Ectodermal cell (in vitro differentiated cells): ENCODE measurements around the gene CLEC9A.

Source experiments
- H3K27ac ChIP-seq: 2 replicates; pipeline ENCODE4 v1.7.0; 2013; ENCODE audit warnings: mild to moderate bottlenecking, low read depth, low read length; ENCODE audit not compliant: insufficient read depth, poor library complexity, severe bottlenecking
- H3K27me3 ChIP-seq: 2 replicates; pipeline ENCODE4 v1.7.0; 2013; ENCODE audit warnings: mild to moderate bottlenecking, low read length; ENCODE audit not compliant: insufficient read depth, control insufficient read depth, poor library complexity, severe bottlenecking
- H3K36me3 ChIP-seq: one replicate; pipeline ENCODE4 v1.7.0; 2013; ENCODE audit warnings: low read length; ENCODE audit not compliant: control insufficient read depth, insufficient read depth
- H3K4me1 ChIP-seq: one replicate; pipeline ENCODE4 v1.7.0; 2013; ENCODE audit warnings: low read length; ENCODE audit not compliant: control insufficient read depth, insufficient read depth
- H3K4me3 ChIP-seq: 2 replicates; pipeline ENCODE4 v1.7.0; 2013; ENCODE audit warnings: low read depth, low read length, control low read depth; ENCODE audit not compliant: insufficient read depth
- H3K9me3 ChIP-seq: 2 replicates; pipeline ENCODE4 v1.7.0; 2013; ENCODE audit warnings: mild to moderate bottlenecking, low read length, moderate library complexity; ENCODE audit not compliant: control insufficient read depth
- WGBS, 2 experiments: methylation state at CpG; one replicate each; pipeline ENCODE4 v1.1.7; 2013; ENCODE audit warnings: missing lambda C conversion rate in 2 of 2; 5-methylcytosine and 5-hydroxymethylcytosine counted together

CLEC9A gene

GRCh38 chr12:10082117-10082874 lies 51.8 kb downstream of the CLEC9A start:
- H3K4me1 ChIP-seq = no peaks in the 10 kb centered on the region
- H3K27me3 ChIP-seq = no peaks in the 10 kb centered on the region
- H3K36me3 ChIP-seq = no peaks in the 10 kb centered on the region
- WGBS, 2 experiments = 84 to 88% methylated on average over 5 of the region's 5 CpGs
- H3K27ac ChIP-seq = no peak overlapping the region
- no peak overlapping the region for H3K4me3 ChIP-seq
- no peaks in the 10 kb centered on the region for H3K9me3 ChIP-seq

GRCh38 chr12:10084733-10085132 lies 54.3 kb downstream of the CLEC9A start:
- 90 to 92% methylated on average over 5 to 6 of the region's 6 CpGs for WGBS, 2 experiments
- Histone ChIP-seq H3K36me3 (no peaks in the 10 kb centered on the region), H3K4me3 (no peak overlapping the region), H3K4me1 (no peaks in the 10 kb centered on the region), H3K27me3 (no peaks in the 10 kb centered on the region), H3K27ac (no peak overlapping the region), H3K9me3 (no peaks in the 10 kb centered on the region)

GRCh38 chr12:10086387-10086786 lies 55.9 kb downstream of the CLEC9A start:
- H3K9me3 ChIP-seq = no peaks in the 10 kb centered on the region
- no peaks in the 10 kb centered on the region for H3K36me3 ChIP-seq
- H3K27me3 ChIP-seq = no peaks in the 10 kb centered on the region
- no peaks in the 10 kb centered on the region for H3K4me1 ChIP-seq
- H3K27ac ChIP-seq = no peak overlapping the region
- H3K4me3 ChIP-seq = no peak overlapping the region
- WGBS, 2 experiments = 91 to 92% methylated on average over 2 to 3 of the region's 3 CpGs

GRCh38 chr12:10088031-10088430 lies 57.5 kb downstream of the CLEC9A start:
- H3K4me3 ChIP-seq = no peak overlapping the region
- no peaks in the 10 kb centered on the region for H3K36me3 ChIP-seq
- H3K9me3 ChIP-seq = no peaks in the 10 kb centered on the region
- H3K27ac ChIP-seq = no peak overlapping the region
- no peaks in the 10 kb centered on the region for H3K4me1 ChIP-seq
- no peaks in the 10 kb centered on the region for H3K27me3 ChIP-seq

- H3K9me3 ChIP-seq = no peaks in the 10 kb centered on the region
- no peaks in the 10 kb centered on the region for H3K4me1 ChIP-seq
- no peak overlapping the region for H3K4me3 ChIP-seq
- H3K36me3 ChIP-seq = no peaks in the 10 kb centered on the region
- H3K27me3 ChIP-seq = no peaks in the 10 kb centered on the region
- no peak overlapping the region for H3K27ac ChIP-seq
- 53 to 63% methylated on average over 6 to 7 of the region's 8 CpGs for WGBS, 2 experiments
These were observed 58.7 kb downstream of the CLEC9A start for GRCh38 chr12:10088955-10089900.

- H3K27ac ChIP-seq = no peak overlapping the region
- no peaks in the 10 kb centered on the region for H3K36me3 ChIP-seq
- no peaks in the 10 kb centered on the region for H3K27me3 ChIP-seq
- no peaks in the 10 kb centered on the region for H3K9me3 ChIP-seq
- H3K4me3 ChIP-seq = no peak overlapping the region
- no peaks in the 10 kb centered on the region for H3K4me1 ChIP-seq
- 92 to 93% methylated on average over 3 to 4 of the region's 4 CpGs for WGBS, 2 experiments
These were observed 64.3 kb downstream of the CLEC9A start for GRCh38 chr12:10094646-10095395.

GRCh38 chr12:10095971-10096370 lies 65.5 kb downstream of the CLEC9A start:
- Histone ChIP-seq H3K36me3 (no peaks in the 10 kb centered on the region), H3K4me1 (no peaks in the 10 kb centered on the region), H3K27me3 (no peaks in the 10 kb centered on the region), H3K27ac (no peak overlapping the region), H3K9me3 (no peaks in the 10 kb centered on the region), H3K4me3 (no peak overlapping the region)
- 95% methylated on average over 3 of the region's 3 CpGs for WGBS, 2 experiments

GRCh38 chr12:10097521-10097920 lies 67.0 kb downstream of the CLEC9A start:
- Histone ChIP-seq H3K36me3 (no peaks in the 10 kb centered on the region), H3K4me3 (no peak overlapping the region), H3K9me3 (no peaks in the 10 kb centered on the region), H3K4me1 (peaks cover 6% of the 10 kb centered on the region), H3K27ac (no peak overlapping the region), H3K27me3 (no peaks in the 10 kb centered on the region)
- WGBS, 2 experiments = 79 to 80% methylated on average over 3 of the region's 3 CpGs

- WGBS, 2 experiments = 40 to 46% methylated on average over 10 of the region's 10 CpGs
- Histone ChIP-seq H3K27me3 (no peaks in the 10 kb centered on the region), H3K4me1 (peaks cover 6% of the 10 kb centered on the region), H3K36me3 (no peaks in the 10 kb centered on the region), H3K9me3 (no peaks in the 10 kb centered on the region), H3K4me3 (no peak within 1 kb of the TSS), H3K27ac (no peak within 1 kb of the TSS)
These were observed 68.3 kb downstream of the CLEC9A start, which contains the start of gene CLEC1A for GRCh38 chr12:10098791-10099190. TSS of gene CLEC1A (minus strand) at chr12:10098985. CDS start at chr12:10098922, 63 bp downstream.
